H9 (cell line): ENCODE measurements around the gene MPHOSPH6. TPM values are rescaled to one million over a fixed set of nuclear protein-coding genes. Genes with fewer than 3 reads are reported as not detected.

Source experiments
- DNase-seq: peaks from one replicate; pipeline ENCODE4 v3.0.0-alpha.2; 2017
- H2AFZ ChIP-seq: one replicate; pipeline ENCODE4 v1.6.1; 2013; ENCODE audit warnings: mild to moderate bottlenecking, low read length, control low read depth, moderate library complexity
- H2AK5ac ChIP-seq: 2 replicates; pipeline ENCODE4 v1.6.1; 2013; ENCODE audit warnings: low read length, control low read depth, mixed read lengths; ENCODE audit not compliant: insufficient read length
- H2BK120ac ChIP-seq: one replicate; pipeline ENCODE4 v1.6.1; 2013; ENCODE audit warnings: low read depth, mild to moderate bottlenecking, low read length, control low read depth, inconsistent platforms; ENCODE audit not compliant: poor library complexity, severe bottlenecking
- H2BK12ac ChIP-seq: 2 replicates; pipeline ENCODE4 v1.6.1; 2013; ENCODE audit warnings: low read length, control low read depth, mixed read lengths, low read depth; ENCODE audit not compliant: insufficient read length
- H2BK15ac ChIP-seq: 2 replicates; pipeline ENCODE4 v1.6.1; 2013; ENCODE audit warnings: low read depth, low read length, control low read depth
- H2BK20ac ChIP-seq: one replicate; pipeline ENCODE4 v1.6.1; 2013; ENCODE audit warnings: low read depth, mild to moderate bottlenecking, low read length, control low read depth, inconsistent platforms; ENCODE audit not compliant: poor library complexity, severe bottlenecking
- H2BK5ac ChIP-seq: 2 replicates; pipeline ENCODE4 v1.6.1; 2013; ENCODE audit warnings: low read length, control low read depth, mixed read lengths; ENCODE audit not compliant: insufficient read length
- H3K14ac ChIP-seq: 2 replicates; pipeline ENCODE4 v1.6.1; 2013; ENCODE audit warnings: low read length, control low read depth; ENCODE audit not compliant: insufficient read depth
- H3K18ac ChIP-seq: 2 replicates; pipeline ENCODE4 v1.6.1; 2013; ENCODE audit warnings: low read depth, mild to moderate bottlenecking, mixed read lengths, low read length, control low read depth; ENCODE audit not compliant: insufficient read length
- H3K23ac ChIP-seq: 2 replicates; pipeline ENCODE4 v1.6.1; 2013; ENCODE audit warnings: low read length, control low read depth, mixed read lengths, low read depth; ENCODE audit not compliant: insufficient read length
- H3K23me2 ChIP-seq: 2 replicates; pipeline ENCODE4 v1.6.1; 2013; ENCODE audit warnings: low read depth, mild to moderate bottlenecking, mixed read lengths, low read length, control low read depth; ENCODE audit not compliant: insufficient read length, poor library complexity, severe bottlenecking
- H3K27ac ChIP-seq: 2 replicates; pipeline ENCODE4 v1.5.1; 2013; ENCODE audit warnings: low read length, control low read depth, mixed read lengths, low read depth; ENCODE audit not compliant: insufficient read length
- H3K27me3 ChIP-seq: 2 replicates; pipeline ENCODE4 v1.6.1; 2013; ENCODE audit warnings: low read length, control low read depth, inconsistent platforms; ENCODE audit not compliant: insufficient read depth
- H3K4ac ChIP-seq: 2 replicates; pipeline ENCODE4 v1.6.1; 2013; ENCODE audit warnings: low read depth, mild to moderate bottlenecking, control low read depth, inconsistent platforms, low read length, moderate library complexity
- H3K4me1 ChIP-seq: 2 replicates; pipeline ENCODE4 v1.6.1; 2013; ENCODE audit warnings: low read length, control low read depth, inconsistent platforms; ENCODE audit not compliant: insufficient read depth
- H3K4me2 ChIP-seq: 2 replicates; pipeline ENCODE4 v1.6.1; 2013; ENCODE audit warnings: low read length, control low read depth, mixed read lengths; ENCODE audit not compliant: insufficient read length, insufficient read depth
- H3K56ac ChIP-seq: 2 replicates; pipeline ENCODE4 v1.6.1; 2013; ENCODE audit warnings: low read depth, mild to moderate bottlenecking, mixed read lengths, low read length, control low read depth; ENCODE audit not compliant: insufficient read length
- H3K79me1 ChIP-seq: 2 replicates; pipeline ENCODE4 v1.6.1; 2013; ENCODE audit warnings: low read depth, mild to moderate bottlenecking, moderate library complexity, low read length, control low read depth, inconsistent platforms; ENCODE audit not compliant: insufficient read depth, poor library complexity, severe bottlenecking
- H3K79me2 ChIP-seq: 2 replicates; pipeline ENCODE4 v1.6.1; 2013; ENCODE audit warnings: low read length, control low read depth, inconsistent platforms; ENCODE audit not compliant: insufficient read depth
- H3K9ac ChIP-seq: 2 replicates; pipeline ENCODE4 v1.6.1; 2013; ENCODE audit warnings: low read length, control low read depth, mixed read lengths; ENCODE audit not compliant: insufficient read length; ENCODE audit errors: extremely low read depth
- H3K9me3 ChIP-seq: one replicate; pipeline ENCODE4 v1.6.1; 2013; ENCODE audit warnings: low read depth, low read length, inconsistent platforms; ENCODE audit not compliant: control insufficient read depth
- H3T11ph ChIP-seq: one replicate; pipeline ENCODE4 v1.6.1; 2013; ENCODE audit warnings: mild to moderate bottlenecking, low read length, control low read depth, inconsistent platforms
- H4K20me1 ChIP-seq: one replicate; pipeline ENCODE4 v1.6.1; 2013; ENCODE audit not compliant: control insufficient read depth, insufficient read length, insufficient read depth
- H4K5ac ChIP-seq: 2 replicates; pipeline ENCODE4 v1.6.1; 2013; ENCODE audit warnings: low read depth, mild to moderate bottlenecking, mixed read lengths, low read length, control low read depth; ENCODE audit not compliant: insufficient read length
- H4K8ac ChIP-seq: replicated peaks from 2 replicates; pipeline ENCODE4 v1.6.1; 2013; ENCODE audit warnings: low read length, control low read depth, mixed read lengths, low read depth; ENCODE audit not compliant: insufficient read length
- H4K91ac ChIP-seq: 2 replicates; pipeline ENCODE4 v1.6.1; 2013; ENCODE audit warnings: low read depth, mild to moderate bottlenecking, moderate library complexity, mixed read lengths, low read length, control low read depth; ENCODE audit not compliant: insufficient read length
- H3K27ac Mint-ChIP-seq, 3 experiments: 2 replicates in 2 of 3; 3 replicates in 1 of 3; pipeline ENCODE4 v1.8.0; 2020 to 2021; ENCODE audit warnings: mixed read lengths in 3 of 3, mild to moderate bottlenecking in 1 of 3, moderate library complexity in 1 of 3
- H3K27me3 Mint-ChIP-seq: 2 replicates; pipeline ENCODE4 v1.8.0; 2021; ENCODE audit warnings: low read depth, mild to moderate bottlenecking, moderate library complexity, mixed read lengths
- H3K36me3 Mint-ChIP-seq, 3 experiments: 2 replicates in 2 of 3; 3 replicates in 1 of 3; pipeline ENCODE4 v1.8.0; 2020 to 2021; ENCODE audit warnings: low read depth in 3 of 3, mixed read lengths in 3 of 3; ENCODE audit not compliant: insufficient read depth in 1 of 3
- H3K4me1 Mint-ChIP-seq, 2 experiments: 2 replicates each; pipeline ENCODE4 v1.8.0; 2020; ENCODE audit warnings: mixed read lengths in 2 of 2
- H3K4me3 Mint-ChIP-seq, 2 experiments: 2 replicates in 1 of 2; 3 replicates in 1 of 2; pipeline ENCODE4 v1.8.0; 2020 to 2021; ENCODE audit warnings: mild to moderate bottlenecking in 2 of 2, mixed read lengths in 2 of 2, moderate library complexity in 1 of 2
- H3K9me3 Mint-ChIP-seq, 2 experiments: 2 replicates in 1 of 2; 3 replicates in 1 of 2; pipeline ENCODE4 v1.8.0; 2020; ENCODE audit warnings: mild to moderate bottlenecking in 2 of 2, mixed read lengths in 2 of 2, moderate library complexity in 1 of 2
- CTCF ChIP-seq: fragments of 200-600 bp; sonication (generic); conservative IDR thresholded peaks from 3 replicates; pipeline ENCODE4 v1.8.0; 2021; ENCODE audit warnings: antibody characterized with exemption, mild to moderate bottlenecking
- WGBS: extraction: QIAGEN DNeasy Blood & Tissue Kit; methylation state at CpG from one replicate; pipeline ENCODE4 v1.1.7; 2013; ENCODE audit warnings: missing lambda C conversion rate, low lambda C conversion rate, mixed read lengths; ENCODE audit not compliant: insufficient read length; ENCODE audit errors: extremely low coverage; 5-methylcytosine and 5-hydroxymethylcytosine counted together
- total RNA-seq: library from RNA; stranded (reverse); gene quantifications from 2 replicates; pipeline ENCODE4 v1.2.1, GENCODE V29; 2021

MPHOSPH6 gene
- total RNA-seq, 1 experiment from 2014 or later, result 38.3 TPM

GRCh38 chr16:82178352-82178751 lies 8.3 kb upstream of the MPHOSPH6 start:
- Histone ChIP-seq H3K23ac (no peak overlapping the region), H4K91ac (no peak overlapping the region), H2BK120ac (no peak overlapping the region), H3K27me3 (no peaks in the 10 kb centered on the region), H3K79me1 (no peaks in the 10 kb centered on the region), H3K27ac (no peak overlapping the region), H2AFZ (no peak overlapping the region), H2BK15ac (no peak overlapping the region), H3K14ac (no peak overlapping the region), H2BK5ac (no peak overlapping the region), H3K56ac (no peak overlapping the region), H3K4me2 (no peak overlapping the region), H3T11ph (no peak overlapping the region), H3K79me2 (no peaks in the 10 kb centered on the region), H3K18ac (no peak overlapping the region), H3K4ac (no peak overlapping the region), H3K9ac (no peak overlapping the region), H3K9me3 (no peaks in the 10 kb centered on the region), H3K23me2 (no peaks in the 10 kb centered on the region), H2AK5ac (no peak overlapping the region), H4K5ac (no peak overlapping the region), H4K8ac (no peak overlapping the region), H3K4me1 (no peaks in the 10 kb centered on the region), H2BK12ac (no peak overlapping the region), H4K20me1 (no peaks in the 10 kb centered on the region), H2BK20ac (no peak overlapping the region)
- Mint-ChIP-seq H3K36me3 (no peaks in the 10 kb centered on the region), H3K27me3 (peaks cover 33% of the 10 kb centered on the region), H3K9me3 (no peaks in the 10 kb centered on the region), H3K27ac (no peak overlapping the region), H3K4me3 (no peak overlapping the region), H3K4me1 (peaks cover 5 to 10% of the 10 kb centered on the region in 2 experiments)
- no peak for TF ChIP-seq CTCF
- no peak for DNase-seq
- WGBS, result no CpG with 5 or more reads among the region's 2 CpGs
